DMS53 (cell line): ENCODE measurements around the gene RNPS1.

ENCODE experiments used
- DNase-seq: peaks from one replicate; lab custom pipeline; 2025; lab: John Stamatoyannopoulos, UW

Gene RNPS1, protein sequence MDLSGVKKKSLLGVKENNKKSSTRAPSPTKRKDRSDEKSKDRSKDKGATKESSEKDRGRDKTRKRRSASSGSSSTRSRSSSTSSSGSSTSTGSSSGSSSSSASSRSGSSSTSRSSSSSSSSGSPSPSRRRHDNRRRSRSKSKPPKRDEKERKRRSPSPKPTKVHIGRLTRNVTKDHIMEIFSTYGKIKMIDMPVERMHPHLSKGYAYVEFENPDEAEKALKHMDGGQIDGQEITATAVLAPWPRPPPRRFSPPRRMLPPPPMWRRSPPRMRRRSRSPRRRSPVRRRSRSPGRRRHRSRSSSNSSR

DNA sequence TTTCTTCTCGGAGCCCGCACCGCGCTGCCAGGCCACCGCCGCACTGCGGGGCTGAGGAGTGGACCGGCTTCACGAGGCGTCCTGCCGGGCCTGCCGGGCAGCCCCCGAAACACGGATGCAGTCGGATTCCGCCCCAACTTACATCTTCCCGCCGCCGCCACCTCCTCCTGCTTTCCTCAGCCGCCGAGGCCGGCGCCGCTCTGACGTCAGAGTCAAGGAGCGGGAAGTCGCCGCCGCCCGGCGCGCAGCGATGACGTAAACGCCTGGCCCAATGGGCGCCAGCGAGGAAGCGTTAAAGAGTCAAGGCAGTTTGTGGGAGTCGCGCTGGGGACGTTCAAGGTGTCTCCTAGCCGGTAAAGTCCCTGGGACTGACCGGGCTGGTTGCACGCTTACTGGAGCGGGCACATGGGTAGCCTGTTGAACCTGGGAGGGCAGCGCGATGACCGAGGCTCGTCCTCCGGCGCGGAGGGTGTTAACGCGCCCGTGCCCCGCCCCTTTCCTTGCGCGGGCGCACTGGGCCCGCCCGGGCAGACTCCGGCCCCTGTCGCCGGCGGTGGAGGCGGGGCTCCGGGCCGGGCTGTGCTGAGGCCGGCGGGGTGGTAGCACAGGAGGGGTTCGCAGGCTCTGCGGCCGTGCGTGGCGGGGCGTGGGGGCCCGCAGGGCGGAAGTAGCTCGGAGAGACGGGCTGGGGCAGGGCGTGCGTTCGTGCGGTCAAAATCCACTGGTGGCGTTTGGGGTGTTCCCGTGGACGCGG lies at the start of gene RNPS1:
RNPS1 (minus strand) TSS at position 214 of the 754 bp plus-strand sequence. CDS start 3,483 bp downstream, outside the sequence.
- peak; percentile 95 for DNase-seq

DNA sequence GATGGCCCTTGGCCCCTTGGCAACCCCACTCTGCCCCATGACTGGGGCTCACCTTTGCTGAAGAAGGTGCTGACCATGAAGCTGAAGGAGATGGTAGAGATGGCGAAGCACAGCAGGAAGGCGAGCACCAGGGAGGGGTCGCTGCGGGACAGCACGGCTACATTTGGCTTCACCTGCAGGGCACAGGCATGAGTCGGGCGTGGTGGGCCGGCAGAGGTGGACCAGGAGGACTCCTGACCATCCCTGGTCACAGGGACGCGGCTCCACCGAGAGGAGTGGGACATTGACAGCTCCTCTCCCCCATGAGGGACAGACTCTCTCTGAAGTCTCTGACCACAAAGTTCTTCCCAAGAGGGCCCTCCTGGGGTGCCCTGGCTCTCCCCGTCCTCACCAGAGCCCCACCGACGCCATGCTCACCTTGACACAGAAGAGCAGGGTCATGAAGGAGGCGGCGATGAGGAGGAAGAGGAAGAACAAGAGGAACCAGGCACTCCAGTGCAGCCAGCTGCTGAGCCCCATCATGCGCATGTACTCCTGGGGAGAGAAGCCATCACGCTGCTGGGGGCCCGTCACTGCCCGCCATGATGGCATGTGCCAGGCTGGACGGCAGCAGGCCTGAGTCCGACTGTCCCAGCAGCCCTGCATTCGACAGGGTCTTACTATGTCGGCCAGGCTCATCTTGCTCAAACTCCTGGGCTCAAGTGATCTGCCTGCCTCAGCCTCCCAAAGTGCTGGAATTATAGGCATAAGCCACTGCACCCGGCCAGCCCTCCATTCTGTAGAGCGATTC lies 49.5 kb upstream of the RNPS1 start:
- DNase-seq: no peak

DNA sequence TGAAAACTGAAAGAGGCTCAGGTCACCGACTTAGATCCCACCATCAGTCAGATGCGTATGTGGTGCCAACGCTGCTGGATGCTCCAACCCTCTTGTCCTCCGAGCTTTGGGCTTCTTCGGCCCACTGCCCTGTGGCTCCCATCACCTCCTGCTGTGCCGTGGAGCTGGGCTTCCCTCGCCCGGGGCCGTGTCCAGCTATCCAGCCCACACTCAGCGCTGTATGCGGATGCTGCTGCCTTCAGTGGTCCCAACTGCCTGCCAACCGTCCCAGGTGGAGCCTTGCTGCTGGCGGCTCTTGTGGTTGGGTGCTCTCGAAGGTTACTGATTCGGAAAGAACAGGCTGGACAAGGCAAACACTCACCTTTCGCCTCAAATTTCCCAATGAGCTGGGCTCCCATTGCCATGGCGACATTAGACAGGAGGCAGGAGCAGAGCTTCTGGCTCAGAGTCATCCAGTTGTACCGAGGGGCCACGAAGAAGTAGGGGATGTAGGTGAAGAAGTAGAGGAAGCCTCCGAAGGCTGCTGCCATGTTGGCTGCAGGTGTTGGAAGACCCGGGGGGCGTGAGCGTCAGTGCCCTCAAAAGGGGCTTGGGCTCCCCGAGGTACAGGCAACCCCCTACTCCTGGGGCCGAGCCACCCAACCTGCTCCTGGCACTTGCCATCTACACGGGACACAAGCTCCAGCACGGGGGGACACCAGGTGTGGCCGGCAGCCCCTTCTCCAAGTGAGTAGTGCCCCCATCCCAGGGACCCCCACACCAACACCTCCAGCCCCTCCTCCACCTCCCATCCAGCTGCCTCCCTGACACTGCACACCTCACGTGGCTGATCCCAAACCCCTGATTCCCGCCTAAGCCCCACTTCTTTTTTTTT lies 40.4 kb upstream of the RNPS1 start:
- no peak for DNase-seq

DNA sequence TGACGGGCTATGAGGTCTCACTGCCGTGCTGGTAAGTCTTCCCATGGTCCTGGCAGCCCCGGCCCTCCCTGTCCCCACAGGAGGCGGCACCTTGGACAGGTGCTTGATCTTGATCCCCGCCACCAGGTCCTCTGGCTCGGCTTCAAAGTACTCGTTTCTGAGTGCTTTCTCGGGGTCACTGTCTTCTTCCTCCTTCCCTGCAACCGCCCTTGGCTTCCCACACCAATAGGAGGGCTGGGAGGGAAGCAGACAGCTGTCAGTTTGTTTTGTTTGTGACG lies 31.9 kb upstream of the RNPS1 start:
- no peak for DNase-seq

DNA sequence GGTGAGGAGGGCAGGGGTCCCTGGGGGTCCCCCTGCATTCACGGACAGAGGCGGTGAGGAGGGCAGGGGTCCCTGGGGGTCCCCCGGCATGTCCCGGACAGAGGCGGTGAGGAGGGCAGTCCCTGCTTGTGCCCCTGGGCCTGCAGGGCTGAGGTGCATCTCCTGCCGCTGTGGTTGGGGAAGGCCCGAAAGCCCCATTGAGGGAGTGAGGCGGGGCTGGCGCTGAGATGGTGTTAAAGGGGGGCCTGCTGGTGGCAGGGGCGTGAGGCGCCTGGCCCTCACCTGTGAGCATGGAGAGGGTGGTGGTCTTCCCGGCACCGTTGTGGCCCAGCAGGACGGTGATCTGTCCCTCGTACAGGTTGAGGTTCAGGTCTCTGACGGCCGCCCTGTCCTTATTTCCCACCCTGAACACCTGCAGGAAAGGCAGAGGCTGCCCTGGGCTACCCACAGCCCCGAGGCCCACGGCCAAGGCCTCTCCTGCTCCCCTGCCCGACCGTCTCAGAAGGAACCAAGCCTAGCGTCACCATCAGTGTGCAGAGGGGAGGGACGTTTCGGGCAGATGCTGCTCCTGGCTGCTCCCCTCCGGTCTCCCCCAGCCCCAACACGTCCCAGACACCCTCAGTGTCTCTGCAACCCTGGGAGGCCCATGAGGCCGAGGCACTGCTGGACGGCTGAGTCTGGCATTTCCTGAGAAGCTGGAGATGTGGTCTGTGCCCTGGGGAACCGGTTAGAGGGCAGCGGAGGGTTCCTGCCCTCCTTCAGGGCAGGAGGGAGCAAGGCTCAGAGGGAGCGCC lies 31.4 kb upstream of the RNPS1 start:
- DNase-seq: no peak

DNA sequence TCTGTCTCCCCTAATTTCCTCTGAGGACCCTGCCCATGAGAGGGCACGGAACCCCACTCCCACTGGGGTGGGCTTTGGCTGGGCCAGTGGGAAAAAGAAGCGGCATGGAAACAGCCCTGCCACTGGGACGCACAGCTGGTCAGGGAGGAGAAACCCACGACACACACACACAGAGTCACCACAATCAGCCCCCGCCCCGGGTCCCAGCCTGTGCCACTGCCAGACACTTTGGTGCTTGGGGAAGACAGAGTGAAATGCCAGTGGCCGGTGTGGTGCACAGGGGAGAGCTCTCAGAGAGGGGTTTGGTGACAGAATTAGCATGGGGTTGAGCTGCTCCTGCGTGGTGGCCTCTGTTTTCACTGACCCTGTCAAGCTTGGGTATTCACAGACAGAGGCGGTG lies 30.7 kb upstream of the RNPS1 start:
- no peak for DNase-seq

DNA sequence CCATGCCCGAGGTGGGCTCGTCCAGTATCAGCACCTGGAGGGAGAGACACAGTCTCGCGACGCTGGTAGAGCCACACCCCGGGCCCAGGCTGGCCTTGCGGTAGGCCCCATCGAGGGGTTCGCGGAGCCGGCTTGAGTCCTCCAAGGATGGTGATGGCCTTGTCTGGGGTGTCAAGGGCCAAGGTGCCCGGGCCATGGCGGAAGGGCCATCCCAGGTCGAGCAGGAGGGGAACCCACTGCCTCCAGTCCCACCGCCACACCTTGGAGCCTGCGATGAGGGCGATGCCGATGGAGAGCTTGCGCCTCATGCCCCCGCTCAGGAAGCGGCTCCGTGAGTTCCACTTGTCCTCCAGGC lies 29.6 kb upstream of the RNPS1 start:
- no peak for DNase-seq

DNA sequence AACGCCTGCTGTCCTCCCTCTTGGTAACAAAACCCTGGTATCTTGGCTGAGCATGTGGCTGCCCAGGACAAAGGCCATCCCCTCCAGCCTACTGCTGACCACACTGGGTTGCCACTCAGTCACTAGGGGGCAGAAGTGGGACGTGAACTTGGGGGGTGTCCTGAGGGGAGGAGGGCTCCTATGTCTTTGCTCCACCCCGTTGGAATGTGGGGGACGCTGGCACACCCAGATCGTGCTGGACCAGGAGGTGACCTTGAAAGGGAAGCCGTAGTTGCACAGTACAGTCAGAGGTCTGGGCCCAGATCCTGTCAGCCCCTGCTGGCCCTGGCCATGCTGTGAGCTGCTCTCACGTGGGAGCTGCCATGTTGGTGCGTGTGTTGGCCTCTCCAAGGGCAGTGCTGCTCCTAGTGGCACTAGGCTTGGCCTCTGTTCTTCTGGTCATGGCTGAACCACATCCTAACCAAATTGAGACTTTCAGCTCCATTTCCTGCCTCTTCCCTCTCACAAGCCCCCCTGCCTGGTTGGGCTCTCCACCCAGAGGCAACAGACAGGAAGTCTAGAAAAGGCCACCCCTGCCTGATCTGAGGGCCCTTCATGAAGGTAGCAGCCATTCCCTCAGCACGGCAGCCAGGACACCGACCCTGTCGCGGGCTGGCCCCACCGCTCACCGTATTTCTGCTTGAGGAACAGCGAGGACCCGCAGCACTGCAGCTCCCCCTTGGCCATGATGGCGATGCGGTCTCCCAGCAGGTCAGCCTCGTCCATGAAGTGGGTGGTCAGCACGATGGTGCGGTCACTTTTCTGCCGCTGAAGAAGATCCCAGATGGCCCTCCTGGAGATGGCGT lies 29.0 kb upstream of the RNPS1 start:
- DNase-seq: peak; percentile 36

DNA sequence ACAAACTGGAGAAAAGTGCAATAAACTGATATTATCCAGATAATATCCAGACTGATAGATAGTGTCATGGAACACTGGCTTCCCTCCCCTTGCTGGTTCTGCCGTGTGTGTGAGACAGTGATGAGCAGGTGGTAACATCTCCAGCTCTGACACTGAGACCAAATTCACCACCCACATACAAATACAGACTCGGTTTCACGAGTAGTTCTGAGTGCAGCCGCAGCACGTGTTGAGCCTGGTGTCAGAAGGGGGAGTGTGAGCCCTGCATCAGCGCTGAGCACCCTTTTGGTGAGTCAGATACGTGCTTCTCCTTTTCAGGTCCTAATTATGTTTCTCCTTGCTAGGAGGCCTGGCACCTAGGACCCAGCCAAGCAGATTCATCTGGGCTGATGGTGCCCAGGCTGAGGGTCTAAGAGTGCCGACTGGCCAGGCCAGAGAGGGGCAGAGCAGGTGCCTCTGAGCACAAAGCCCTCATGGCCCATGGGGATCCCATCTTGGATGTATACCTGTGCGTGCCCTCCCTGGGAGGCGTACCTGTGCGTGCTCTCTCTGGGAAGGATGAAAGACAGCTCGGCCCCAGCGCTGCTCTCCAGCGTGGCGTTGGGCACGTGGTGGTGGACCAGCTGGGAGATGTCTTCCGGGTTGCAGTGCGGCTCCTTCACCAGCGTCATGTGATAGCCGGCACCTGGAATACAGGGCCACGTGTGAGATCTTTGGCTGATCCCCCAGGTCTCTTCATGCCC lies 27.3 kb upstream of the RNPS1 start:
- no peak for DNase-seq

DNA sequence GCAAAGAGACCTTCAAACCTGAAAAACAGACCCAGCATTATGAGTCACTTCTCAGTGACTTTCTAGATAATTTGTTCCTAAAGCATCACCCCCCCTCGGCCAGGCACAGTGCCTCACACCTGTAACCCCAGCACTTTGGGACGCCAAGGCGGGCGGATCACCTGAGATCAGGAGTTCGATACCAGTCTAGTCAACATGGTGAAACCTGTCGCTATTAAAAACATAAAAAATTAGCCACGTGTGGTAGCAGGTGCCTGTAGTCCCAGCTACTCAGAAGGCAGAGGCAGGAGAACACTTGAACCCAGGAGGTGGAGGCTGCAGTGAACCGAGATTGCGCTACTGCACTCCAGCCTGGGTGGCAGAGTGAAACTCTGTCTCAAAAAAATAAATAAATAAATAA lies 24.3 kb upstream of the RNPS1 start:
- DNase-seq: no peak

DNA sequence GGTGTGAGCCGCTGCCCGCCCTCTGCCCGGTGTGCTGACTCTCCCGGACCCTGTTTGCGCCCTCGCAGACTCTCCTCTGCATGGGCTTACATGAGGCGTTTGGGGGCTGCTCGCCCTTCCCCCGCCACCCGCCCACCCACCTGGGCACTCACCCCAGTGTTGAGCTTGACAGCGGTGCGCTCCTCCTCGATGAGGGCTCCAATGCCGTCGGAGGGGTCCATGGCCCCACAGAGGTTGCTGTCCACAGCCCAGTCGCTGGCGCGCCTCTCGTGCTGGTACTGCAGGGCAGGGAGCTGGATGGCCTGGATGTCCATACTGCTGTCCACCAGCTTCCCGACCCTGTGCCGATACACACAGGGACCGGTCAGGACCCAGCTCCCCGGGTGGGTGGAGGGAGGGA lies 21.4 kb upstream of the RNPS1 start:
- no peak for DNase-seq

DNA sequence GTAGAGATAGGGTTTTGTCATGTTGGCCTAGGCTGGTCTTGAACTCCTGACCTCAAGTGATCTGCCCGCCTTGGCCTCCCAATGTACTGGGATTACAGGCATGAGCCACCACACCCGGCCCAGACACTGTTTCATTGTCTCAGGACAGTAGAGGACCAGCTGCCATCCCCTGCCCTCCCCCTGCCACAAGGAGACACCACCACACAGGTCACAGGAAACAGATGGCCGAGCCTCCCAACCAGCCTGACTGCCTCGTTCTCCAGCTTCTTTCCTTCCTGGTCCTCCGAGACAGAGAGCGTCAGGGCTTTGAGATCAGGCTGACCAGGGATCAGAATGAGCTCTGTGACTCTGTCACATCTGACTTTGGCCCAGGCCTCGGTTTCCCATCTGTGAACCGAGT lies 20.8 kb upstream of the RNPS1 start:
- DNase-seq: peak; percentile 12

DNA sequence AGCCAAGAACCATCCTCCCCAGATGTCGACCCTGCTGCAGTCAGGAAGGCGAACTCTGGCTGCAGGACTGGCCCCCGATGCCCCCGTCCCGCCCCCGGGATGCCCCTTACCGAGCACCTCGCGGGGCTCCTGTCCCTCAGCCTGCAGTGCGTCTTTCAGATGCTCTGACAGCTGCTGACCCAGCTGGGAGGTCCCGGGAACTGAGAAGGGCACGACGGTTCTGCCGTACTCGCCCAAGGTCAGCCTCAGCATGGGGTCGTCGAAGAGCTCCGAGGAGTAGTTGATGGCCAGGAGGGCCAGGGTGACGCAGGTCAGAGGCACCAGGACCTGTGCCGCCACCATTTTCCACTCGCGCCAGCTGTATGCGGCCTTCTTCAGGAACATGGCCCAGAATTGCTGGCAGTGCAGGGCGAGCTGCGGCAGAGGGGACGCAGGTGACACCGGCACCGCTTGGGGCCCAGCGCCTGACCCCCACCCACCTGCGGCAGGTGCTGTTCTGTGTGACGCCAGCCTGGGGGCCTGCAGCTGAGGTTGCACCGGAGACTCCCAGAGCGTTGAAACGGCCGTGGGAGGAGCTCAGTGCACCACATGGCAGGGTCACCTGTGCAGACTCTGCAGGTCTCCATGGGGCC lies 20.1 kb upstream of the RNPS1 start:
- no peak for DNase-seq

DNA sequence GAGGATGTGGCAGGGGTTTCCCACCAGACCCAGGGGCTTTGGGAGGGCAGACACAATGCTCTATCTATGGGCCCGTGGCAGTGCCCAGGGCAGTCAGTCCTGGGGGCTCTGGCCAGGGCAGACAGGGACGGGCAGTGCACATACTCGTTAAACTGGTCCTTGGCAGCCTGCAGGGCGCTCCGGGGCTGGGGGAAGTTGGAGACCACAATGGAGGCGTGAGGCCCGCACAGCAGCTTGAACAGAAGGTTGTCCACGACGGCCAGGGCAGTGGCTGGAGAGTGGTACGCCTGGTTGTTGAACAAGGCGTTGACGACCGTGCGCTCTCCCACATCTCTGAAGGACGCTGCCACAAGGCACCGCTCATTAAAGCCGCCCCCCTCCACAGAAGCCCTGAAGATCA lies 18.6 kb upstream of the RNPS1 start:
- no peak for DNase-seq

DNA sequence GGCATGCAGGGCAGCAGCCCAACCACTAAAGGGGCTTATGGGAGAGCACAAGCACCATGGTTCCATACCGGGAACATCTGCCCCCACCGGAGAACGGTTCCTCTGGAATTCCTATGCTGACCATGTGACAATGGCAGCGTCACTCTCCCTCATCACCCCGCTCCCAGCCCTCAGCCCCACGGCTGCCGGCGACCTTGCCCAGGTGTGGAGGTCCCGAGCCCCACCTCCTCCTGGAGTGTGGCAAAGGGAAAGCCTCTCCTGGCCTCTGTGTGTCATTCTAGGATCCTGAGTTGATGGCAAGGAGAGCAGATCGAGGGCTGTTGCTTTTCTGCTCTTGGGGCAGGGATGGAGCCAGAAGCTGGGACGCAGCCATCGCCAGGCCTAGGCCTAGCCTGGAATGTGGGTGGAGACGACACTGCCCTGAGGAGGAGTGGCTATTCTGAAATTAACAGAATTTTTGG lies 17.8 kb upstream of the RNPS1 start:
- no peak for DNase-seq

DNA sequence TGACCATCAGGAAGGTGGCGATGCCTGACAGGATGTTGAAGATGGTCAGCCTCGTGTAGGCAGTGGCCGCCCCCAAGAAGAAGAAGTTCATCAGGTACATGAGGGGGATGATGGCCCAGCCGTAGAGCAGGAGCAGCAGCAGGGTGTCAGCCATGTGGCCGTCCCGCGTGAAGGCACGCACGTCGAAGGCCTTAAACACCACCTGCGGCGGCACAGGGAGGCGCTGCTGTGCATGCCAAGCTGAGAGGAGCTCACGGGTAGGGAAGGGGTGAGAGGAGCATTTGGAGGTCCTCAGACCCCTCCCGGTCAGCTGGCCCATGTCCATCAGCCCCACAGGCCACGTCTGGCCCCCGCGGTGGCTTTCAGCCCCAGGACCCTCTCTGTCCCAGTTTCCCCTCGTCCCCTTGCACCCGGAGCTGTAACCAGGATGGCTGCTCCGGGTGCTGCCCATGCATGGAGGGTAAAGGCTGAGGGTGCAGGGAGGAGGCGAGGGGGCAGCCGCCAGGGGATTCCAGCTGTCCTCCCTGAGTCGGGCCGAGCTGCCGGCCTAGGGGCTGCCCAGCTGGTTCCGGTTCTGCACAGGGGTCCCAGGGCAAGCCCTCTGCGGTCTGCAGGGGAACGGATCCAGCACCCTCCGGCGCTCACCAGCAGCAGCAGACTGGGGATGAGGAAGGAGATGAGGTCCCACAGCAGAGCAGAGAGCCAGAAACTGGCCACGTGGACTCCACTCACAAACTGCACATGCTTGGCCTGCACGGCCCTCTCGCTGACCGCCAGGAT lies 17.1 kb upstream of the RNPS1 start:
- DNase-seq: no peak

DNA sequence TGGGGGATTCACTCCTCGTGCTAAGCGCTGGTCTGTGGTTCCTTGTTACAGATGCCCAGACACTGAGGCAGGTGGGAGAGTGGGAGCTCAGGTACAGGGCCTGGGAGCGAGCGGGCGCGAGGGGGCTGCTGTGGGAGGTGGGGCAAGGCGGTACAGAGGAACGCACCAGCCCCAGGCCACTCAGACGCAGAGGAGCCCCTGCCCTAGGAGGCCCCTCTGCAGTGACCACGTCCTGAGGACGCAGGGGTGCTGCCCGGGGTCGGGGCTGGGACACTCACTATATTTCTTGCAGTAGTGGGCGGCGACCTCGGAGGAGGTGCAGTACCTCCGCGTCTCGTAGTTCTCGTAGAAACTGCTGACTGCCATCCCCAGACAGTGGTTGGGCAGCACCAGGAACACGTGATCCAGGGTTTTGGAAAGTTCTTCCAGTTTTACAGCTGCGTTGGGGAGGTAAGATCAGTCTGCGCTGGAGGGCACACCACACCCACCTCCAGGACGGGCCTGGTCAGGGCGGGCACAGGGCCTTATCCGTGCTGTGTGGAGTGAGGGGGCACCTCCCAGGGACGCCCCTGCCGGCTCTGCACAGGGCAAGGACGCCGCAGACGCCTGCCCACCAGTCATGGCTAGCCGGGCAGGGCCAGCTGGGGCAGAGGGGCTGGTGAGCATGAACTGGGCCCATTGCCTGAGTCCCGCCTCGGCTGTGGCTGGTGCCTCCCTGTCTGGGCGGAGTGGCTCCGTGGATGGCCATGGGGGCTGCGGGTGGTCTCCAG lies 16.3 kb upstream of the RNPS1 start:
- no peak for DNase-seq
